Astrocyte (in vitro differentiated cells and primary cell): ENCODE data around the gene ABHD18. TPM values are rescaled to one million over a fixed set of nuclear protein-coding genes. Genes with fewer than 3 reads are reported as not detected.

ENCODE experiments used
- DNase-seq: peaks from one replicate; pipeline ENCODE4 v3.0.0-alpha.2; 2010; ENCODE audit warnings: low read depth
- FAIRE-seq: peaks from 2 replicates; lab custom pipeline; 2011; peaks lifted over from hg19 to GRCh38; lab: Jason Lieb, UNC
- H2AFZ ChIP-seq: 2 replicates; pipeline ENCODE4 v1.6.0; 2012; ENCODE audit warnings: low read depth, low read length, inconsistent platforms
- H3K27ac ChIP-seq: 2 replicates; pipeline ENCODE4 v1.5.1; 2011; ENCODE audit warnings: low read depth, low read length, inconsistent platforms
- H3K27me3 ChIP-seq: 2 replicates; pipeline ENCODE4 v1.6.0; 2011; ENCODE audit warnings: low read length, inconsistent platforms; ENCODE audit not compliant: insufficient read depth
- H3K36me3 ChIP-seq: 2 replicates; pipeline ENCODE4 v1.5.1; 2011; ENCODE audit warnings: low read length, inconsistent platforms; ENCODE audit not compliant: insufficient read depth
- H3K4me1 ChIP-seq: 2 replicates; pipeline ENCODE4 v1.5.1; 2011; ENCODE audit warnings: low read length, inconsistent platforms; ENCODE audit not compliant: insufficient read depth
- H3K4me2 ChIP-seq: 2 replicates; pipeline ENCODE4 v1.6.0; 2012; ENCODE audit warnings: low read length, inconsistent platforms
- H3K4me3 ChIP-seq: 2 replicates; pipeline ENCODE4 v1.5.1; 2011; ENCODE audit warnings: low read depth, mild to moderate bottlenecking, low read length, inconsistent platforms; ENCODE audit not compliant: insufficient read depth
- H3K79me2 ChIP-seq: 2 replicates; pipeline ENCODE4 v1.6.0; 2012; ENCODE audit warnings: mild to moderate bottlenecking, low read length, inconsistent platforms; ENCODE audit not compliant: insufficient read depth
- H3K9ac ChIP-seq: 2 replicates; pipeline ENCODE4 v1.6.0; 2012; ENCODE audit warnings: mild to moderate bottlenecking, low read length, inconsistent platforms
- H3K9me3 ChIP-seq: 2 replicates; pipeline ENCODE4 v1.5.1; 2012; ENCODE audit warnings: low read depth, mild to moderate bottlenecking, low read length, inconsistent platforms; ENCODE audit not compliant: insufficient read depth
- H4K20me1 ChIP-seq: 2 replicates; pipeline ENCODE4 v1.6.0; 2012; ENCODE audit warnings: low read length, inconsistent platforms; ENCODE audit not compliant: insufficient read depth
- H3K27ac Mint-ChIP-seq: one replicate; pipeline ENCODE4 v1.8.0; 2021; ENCODE audit warnings: mild to moderate bottlenecking, mixed read lengths; ENCODE audit not compliant: unreplicated experiment
- H3K27me3 Mint-ChIP-seq: one replicate; pipeline ENCODE4 v1.8.0; 2021; ENCODE audit warnings: low read depth, mixed read lengths; ENCODE audit not compliant: unreplicated experiment
- H3K36me3 Mint-ChIP-seq: one replicate; pipeline ENCODE4 v1.8.0; 2021; ENCODE audit warnings: low read depth, mixed read lengths; ENCODE audit not compliant: unreplicated experiment
- H3K4me1 Mint-ChIP-seq: one replicate; pipeline ENCODE4 v1.8.0; 2021; ENCODE audit warnings: low read depth, mixed read lengths; ENCODE audit not compliant: unreplicated experiment
- H3K4me3 Mint-ChIP-seq: one replicate; pipeline ENCODE4 v1.8.0; 2021; ENCODE audit warnings: mild to moderate bottlenecking, moderate library complexity, mixed read lengths; ENCODE audit not compliant: unreplicated experiment
- H3K9me3 Mint-ChIP-seq: one replicate; pipeline ENCODE4 v1.8.0; 2021; ENCODE audit warnings: mild to moderate bottlenecking, mixed read lengths; ENCODE audit not compliant: unreplicated experiment
- EZH2 ChIP-seq: IDR thresholded peaks from 2 replicates; pipeline ENCODE4 v1.6.1; 2012; ENCODE audit warnings: mild to moderate bottlenecking, low read length, inconsistent platforms; ENCODE audit not compliant: insufficient read depth
- total RNA-seq: library from RNA; stranded (reverse); gene quantifications from 2 replicates; pipeline ENCODE4 v1.2.1, GENCODE V29; 2021
- TF ChIP-seq, protein P1 (sequence below): IDR thresholded peaks from 2 replicates; pipeline ENCODE4 v1.5.1; 2011; ENCODE audit warnings: low read depth, mild to moderate bottlenecking, inconsistent platforms, low read length, moderate library complexity; ENCODE audit not compliant: insufficient read depth

The ABHD18 gene
- total RNA-seq, 1 donor from 2014 or later, result 9.5 TPM

DNA sequence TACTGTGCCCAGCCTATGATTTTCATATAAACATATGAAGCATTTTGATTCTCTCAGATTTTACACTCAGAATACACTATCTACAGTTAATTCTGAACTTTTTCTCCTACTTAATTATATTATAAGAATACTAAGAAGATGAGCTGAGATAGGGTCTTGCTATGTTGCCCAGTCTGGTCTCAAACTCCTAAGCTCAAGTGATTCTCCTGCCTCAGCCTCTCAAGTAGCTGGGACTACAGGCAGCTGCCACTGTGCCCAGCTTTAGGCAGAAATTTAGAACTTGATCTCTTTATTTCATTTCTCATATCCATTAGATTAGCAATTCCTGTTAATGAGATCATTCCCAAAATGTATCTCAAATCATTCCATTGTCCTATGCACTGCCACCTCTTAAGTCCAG, 91.2 kb downstream of the ABHD18 start:
- DNase-seq, result no peak

DNA sequence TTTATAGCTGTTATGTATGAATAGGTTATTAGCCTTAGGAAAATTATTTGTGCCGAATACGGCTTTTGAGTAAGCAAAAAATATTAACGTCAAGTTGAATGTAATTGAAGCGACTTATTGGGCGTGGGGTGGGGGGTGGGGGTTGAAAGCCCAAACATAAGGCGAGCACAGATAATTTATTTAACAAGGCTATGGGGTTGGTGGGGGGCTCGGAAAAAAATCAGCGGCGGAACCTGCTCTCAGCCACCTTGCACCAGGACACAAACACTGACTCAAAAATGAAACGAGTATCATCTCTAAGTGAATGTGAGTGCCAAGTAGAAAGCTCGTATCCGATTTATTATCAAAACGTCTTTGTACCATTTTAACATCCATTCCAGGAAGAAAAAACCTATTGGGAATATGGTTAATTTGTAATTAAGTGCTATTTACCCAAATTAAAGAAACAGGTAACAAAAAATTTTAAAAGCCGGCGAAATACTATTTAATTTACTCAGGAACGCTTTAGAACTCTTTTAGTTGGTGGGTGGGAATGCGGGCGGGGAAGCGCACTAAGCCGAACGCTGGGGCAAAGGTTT, 95.0 kb downstream of the ABHD18 start:
- H3K9ac ChIP-seq, result peak overlapping the region; percentile 95
- H3K27me3 ChIP-seq, result no peaks in the 10 kb centered on the region
- H3K36me3 Mint-ChIP-seq, result no peaks in the 10 kb centered on the region
- no peaks in the 10 kb centered on the region for H3K9me3 ChIP-seq
- H3K27ac Mint-ChIP-seq, result peak overlapping the region; percentile 92
- H3K4me1 Mint-ChIP-seq, result peaks cover 2% of the 10 kb centered on the region
- peaks cover 22% of the 10 kb centered on the region for H4K20me1 ChIP-seq
- H3K4me3 ChIP-seq, result peak overlapping the region; percentile 84
- H3K4me2 ChIP-seq, result peak overlapping the region; percentile 97
- peaks cover 36% of the 10 kb centered on the region for H3K79me2 ChIP-seq
- H3K27me3 Mint-ChIP-seq, result no peaks in the 10 kb centered on the region
- H3K27ac ChIP-seq, result peak overlapping the region; percentile 93
- H3K36me3 ChIP-seq, result no peaks in the 10 kb centered on the region
- H3K9me3 Mint-ChIP-seq, result no peaks in the 10 kb centered on the region
- no peak for FAIRE-seq
- TF ChIP-seq, protein P1, sequence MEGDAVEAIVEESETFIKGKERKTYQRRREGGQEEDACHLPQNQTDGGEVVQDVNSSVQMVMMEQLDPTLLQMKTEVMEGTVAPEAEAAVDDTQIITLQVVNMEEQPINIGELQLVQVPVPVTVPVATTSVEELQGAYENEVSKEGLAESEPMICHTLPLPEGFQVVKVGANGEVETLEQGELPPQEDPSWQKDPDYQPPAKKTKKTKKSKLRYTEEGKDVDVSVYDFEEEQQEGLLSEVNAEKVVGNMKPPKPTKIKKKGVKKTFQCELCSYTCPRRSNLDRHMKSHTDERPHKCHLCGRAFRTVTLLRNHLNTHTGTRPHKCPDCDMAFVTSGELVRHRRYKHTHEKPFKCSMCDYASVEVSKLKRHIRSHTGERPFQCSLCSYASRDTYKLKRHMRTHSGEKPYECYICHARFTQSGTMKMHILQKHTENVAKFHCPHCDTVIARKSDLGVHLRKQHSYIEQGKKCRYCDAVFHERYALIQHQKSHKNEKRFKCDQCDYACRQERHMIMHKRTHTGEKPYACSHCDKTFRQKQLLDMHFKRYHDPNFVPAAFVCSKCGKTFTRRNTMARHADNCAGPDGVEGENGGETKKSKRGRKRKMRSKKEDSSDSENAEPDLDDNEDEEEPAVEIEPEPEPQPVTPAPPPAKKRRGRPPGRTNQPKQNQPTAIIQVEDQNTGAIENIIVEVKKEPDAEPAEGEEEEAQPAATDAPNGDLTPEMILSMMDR, result no peak
- TF ChIP-seq EZH2, result no peak
- no peak for DNase-seq
- peaks cover 6% of the 10 kb centered on the region for H3K4me1 ChIP-seq
- peak overlapping the region; percentile 81 for H3K4me3 Mint-ChIP-seq
- peak overlapping the region; percentile 98 for H2AFZ ChIP-seq

More for the DNA sequence above, 91.2 kb downstream of the ABHD18 start:
- Histone ChIP-seq H3K4me1 (peaks cover 6% of the 10 kb centered on the region), H3K4me2 (no peak overlapping the region), H2AFZ (no peak overlapping the region), H3K9ac (no peak overlapping the region), H4K20me1 (no peaks in the 10 kb centered on the region), H3K4me3 (no peak overlapping the region), H3K27ac (no peak overlapping the region), H3K9me3 (no peaks in the 10 kb centered on the region), H3K36me3 (no peaks in the 10 kb centered on the region), H3K27me3 (no peaks in the 10 kb centered on the region), H3K79me2 (no peaks in the 10 kb centered on the region)
- H3K4me1 Mint-ChIP-seq, result no peaks in the 10 kb centered on the region
- TF ChIP-seq EZH2, result no peak
- TF ChIP-seq, protein P1, result no peak
- H3K36me3 Mint-ChIP-seq, result no peaks in the 10 kb centered on the region
- no peak for FAIRE-seq
- H3K9me3 Mint-ChIP-seq, result no peaks in the 10 kb centered on the region
- no peak overlapping the region for H3K4me3 Mint-ChIP-seq
- H3K27ac Mint-ChIP-seq, result no peak overlapping the region
- H3K27me3 Mint-ChIP-seq, result peaks cover 4% of the 10 kb centered on the region
